ENCODE data around the gene STK32A.
"Not testable (repeated sequence)": the region's sequence is repeated elsewhere in the genome, so short reads cannot be mapped to it uniquely, and the experiment has no call there.

Gene STK32A

GRCh38 chr5:147234825-147235635 is at the start of gene STK32A:
Gene STK32A, plus strand, starts transcription at chr5:147235026. Its CDS starts 4,609 bp downstream, at chr5:147239635.
- DNase-seq, result peak in 41 of 56 donors; percentile 6 to 64 (median 28)

GRCh38 chr5:147187099-147187540 is 47.7 kb upstream of the STK32A start:
- DNase-seq, result peak in 1 of 56 donors; percentile 1

GRCh38 chr5:147188200-147189108 is 46.4 kb upstream of the STK32A start:
- peak in 33 of 56 donors; percentile 5 to 81 (median 37) for DNase-seq

GRCh38 chr5:147189109-147189424 is 45.8 kb upstream of the STK32A start:
- no peak for DNase-seq

- DNase-seq, result peak in 3 of 56 donors; percentile 6 to 16 (median 9)
Measured at GRCh38 chr5:147190331-147190730, 44.5 kb upstream of the STK32A start.

GRCh38 chr5:147193123-147193522 is 41.7 kb upstream of the STK32A start:
- DNase-seq, result no peak

GRCh38 chr5:147200004-147200403 is 34.8 kb upstream of the STK32A start:
- no peak for DNase-seq

GRCh38 chr5:147203213-147203612 is 31.6 kb upstream of the STK32A start:
- DNase-seq, result no peak

- DNase-seq, result no peak
Measured at GRCh38 chr5:147204576-147204975, 30.2 kb upstream of the STK32A start.

- DNase-seq, result peak in 43 of 56 donors; percentile 1 to 77 (median 40)
Measured at GRCh38 chr5:147208134-147208533, 26.7 kb upstream of the STK32A start.

- DNase-seq, result no peak
Measured at GRCh38 chr5:147216552-147217154, 18.2 kb upstream of the STK32A start.

- DNase-seq, result no peak
Measured at GRCh38 chr5:147223343-147223742, 11.5 kb upstream of the STK32A start.

- peak in 24 of 56 donors; percentile 1 to 71 (median 12) for DNase-seq
Measured at GRCh38 chr5:147223948-147224791, 10.7 kb upstream of the STK32A start.

- no peak for DNase-seq
Measured at GRCh38 chr5:147225938-147226337, 8.9 kb upstream of the STK32A start.

- DNase-seq, result no peak
Measured at GRCh38 chr5:147226512-147226911, 8.3 kb upstream of the STK32A start.

GRCh38 chr5:147234239-147234824 is 494 bp upstream of the STK32A start:
- DNase-seq, result peak in 9 of 56 donors; percentile 2 to 64 (median 19)

- no peak for DNase-seq
Measured at GRCh38 chr5:147240266-147240985, 5.6 kb downstream of the STK32A start.

- not testable (repeated sequence) for DNase-seq
Measured at GRCh38 chr5:147243238-147243637, 8.4 kb downstream of the STK32A start.

- DNase-seq, result peak in 1 of 56 donors; percentile 2
Measured at GRCh38 chr5:147245381-147246165, 10.7 kb downstream of the STK32A start.
